Heart right ventricle (tissue), 16 donors: ENCODE data around the gene CYTH4. TPM values are rescaled to one million over a fixed set of nuclear protein-coding genes. Genes with fewer than 3 reads are reported as not detected.

Experiments used
- ATAC-seq, 8 donors: fragments of 200-7000 bp; cut with Tn5 transposase; one replicate each; pipeline ENCODE4 v1.9.1; 2020; ENCODE audit warnings: mild to moderate bottlenecking in 8 of 8, moderate library complexity in 8 of 8, moderate number of reproducible peaks in 1 of 8
- DNase-seq, 2 donors: peaks; one replicate each; pipeline ENCODE4 v3.0.0-alpha.2; 2020
- H3K27ac ChIP-seq, 10 donors: fragments of 200-600 bp; sonication (generic) in 2 of 10; one replicate each; pipeline versions ENCODE4 v1.5.0 to v1.8.0; 2020 to 2022; ENCODE audit warnings: mild to moderate bottlenecking in 3 of 10
- H3K27me3 ChIP-seq, 7 donors: fragments of 200-600 bp; one replicate each; pipeline ENCODE4 v1.8.0; 2021 to 2022; ENCODE audit warnings: mild to moderate bottlenecking in 2 of 7
- H3K36me3 ChIP-seq, 9 donors: fragments of 200-600 bp; sonication (generic) in 1 of 9; one replicate each; pipeline versions ENCODE4 v1.5.0 to v1.8.0; 2020 to 2022; ENCODE audit warnings: mild to moderate bottlenecking in 2 of 9
- H3K4me1 ChIP-seq, 9 donors: fragments of 200-600 bp; sonication (generic) in 1 of 9; one replicate each; pipeline versions ENCODE4 v1.5.0 to v1.8.0; 2020 to 2022; ENCODE audit warnings: mild to moderate bottlenecking in 4 of 9
- H3K4me3 ChIP-seq, 10 donors: fragments of 200-600 bp; sonication (generic) in 2 of 10; one replicate each; pipeline versions ENCODE4 v1.5.0 to v1.8.0; 2020 to 2022; ENCODE audit warnings: mild to moderate bottlenecking in 7 of 10, moderate library complexity in 2 of 10
- H3K9me3 ChIP-seq, 11 donors: fragments of 200-600 bp in 10 of 11; sonication (generic) in 2 of 11; one replicate each; pipeline versions ENCODE4 v1.5.0 to v1.8.0; 2013 to 2022; ENCODE audit warnings: mild to moderate bottlenecking in 2 of 11, control low read depth in 1 of 11, moderate library complexity in 1 of 11
- CTCF ChIP-seq, 9 donors: fragments of 200-600 bp; sonication (generic) in 2 of 9; IDR thresholded peaks; one replicate each; pipeline versions ENCODE4 v1.5.0 to v1.8.0; 2021 to 2022; ENCODE audit warnings: antibody characterized with exemption in 9 of 9, mild to moderate bottlenecking in 5 of 9, moderate library complexity in 1 of 9
- WGBS, 2 donors: extraction: QIAGEN DNeasy Blood & Tissue Kit; methylation state at CpG; one replicate each; pipeline ENCODE4 v1.1.7; 2013; ENCODE audit warnings: inconsistent platforms in 1 of 2; 5-methylcytosine and 5-hydroxymethylcytosine counted together
- intact Hi-C, 10 donors: fragments of 100-400 bp; cut with DNase I; formaldehyde crosslinking; loops; one replicate each; pipeline versions ENCODE4 v1.11.1 to v1.14.2; 2022
- polyA plus RNA-seq, 2 donors: library from polyadenylated mRNA; stranded (reverse); fragments of 200-250 nt; gene quantifications; one replicate each; pipeline ENCODE4 v1.2.3, GENCODE V29; 2013
- total RNA-seq, 10 donors: library from RNA; stranded (reverse); fragmentation: NEBNext Ultra II Directional in 3 of 10; extraction: Animal tissue kit (Norgen Biotek cat#: 25700) in 3 of 10; gene quantifications; one replicate each; pipeline versions ENCODE4 v1.2.1 to v1.2.4, GENCODE V29; 2021 to 2023
- donor health status: Arrhythmogenic right ventricular cardiomyopathy.
- donor health status: ischemic (EF 13 %, LVEDD 7.1; RV severe dilation, severe dysfunction).
- donor health status: healthy with polysubstance abuse.
- donor health status: DM: no; HTN: yes; CAD: no.
- donor health status: DM: no; HTN: no; CAD: no.
- donor health status: ischemic (EF 25% LVEDD 6.9; RV normal size, moderate dysfunction).
- donor health status: ischemic (EF 25% LVEDD 5.7; RV mildly dilated, moderate dysfunction).
- donor health status: healthy.
- donor health status: DM: yes; HTN: yes; CAD: no.
- donor health status: Ischemic cardiomyopathy.
- donor health status: ischemic (EF 35%, LVEDD 5.7; RV mildly dilated, moderate dysfunction).
- donor health status: nonischemic (EF 11% LVEDD 7.7; RV severe dilation, severe dysfunction).
- donor health status: DM: yes; HTN: yes; CAD: no.
- donor health status: PGD.
- donor health status: ischemic (EF 29% LVEDD 5.4; RV normal size, mild dysfunction).
- donor health status: nonischemic (EF 23%, LVEDD 6.1; RV moderate dilation, normal function).

CYTH4 gene
- total and polyA plus RNA-seq, 12 donors, result 1.8 to 29.3 (median 4.3) TPM

- TF ChIP-seq CTCF (IDR thresholded peaks at IDR 0.05), result no peak
- 89 to 92% methylated on average over 18 of the region's 18 CpGs for WGBS, 2 donors
- ATAC-seq (no peak), DNase-seq (no peak)
- Histone ChIP-seq H3K9me3 (no peaks in the 10 kb centered on the region), H3K4me3 (no peak overlapping the region), H3K27ac (peak overlapping the region in 5 of 10 donors; percentile 74 to 90 (median 84)), H3K27me3 (no peaks in the 10 kb centered on the region), H3K4me1 (peaks cover 5 to 92% (median 21%) of the 10 kb centered on the region in 9 donors), H3K36me3 (peaks cover 0 to 78% (median 0%) of the 10 kb centered on the region in 9 donors)
- intact Hi-C loops, result no loop called here
Observed at GRCh38 chr22:37308385-37309200, 26.3 kb downstream of the CYTH4 start.

DNA sequence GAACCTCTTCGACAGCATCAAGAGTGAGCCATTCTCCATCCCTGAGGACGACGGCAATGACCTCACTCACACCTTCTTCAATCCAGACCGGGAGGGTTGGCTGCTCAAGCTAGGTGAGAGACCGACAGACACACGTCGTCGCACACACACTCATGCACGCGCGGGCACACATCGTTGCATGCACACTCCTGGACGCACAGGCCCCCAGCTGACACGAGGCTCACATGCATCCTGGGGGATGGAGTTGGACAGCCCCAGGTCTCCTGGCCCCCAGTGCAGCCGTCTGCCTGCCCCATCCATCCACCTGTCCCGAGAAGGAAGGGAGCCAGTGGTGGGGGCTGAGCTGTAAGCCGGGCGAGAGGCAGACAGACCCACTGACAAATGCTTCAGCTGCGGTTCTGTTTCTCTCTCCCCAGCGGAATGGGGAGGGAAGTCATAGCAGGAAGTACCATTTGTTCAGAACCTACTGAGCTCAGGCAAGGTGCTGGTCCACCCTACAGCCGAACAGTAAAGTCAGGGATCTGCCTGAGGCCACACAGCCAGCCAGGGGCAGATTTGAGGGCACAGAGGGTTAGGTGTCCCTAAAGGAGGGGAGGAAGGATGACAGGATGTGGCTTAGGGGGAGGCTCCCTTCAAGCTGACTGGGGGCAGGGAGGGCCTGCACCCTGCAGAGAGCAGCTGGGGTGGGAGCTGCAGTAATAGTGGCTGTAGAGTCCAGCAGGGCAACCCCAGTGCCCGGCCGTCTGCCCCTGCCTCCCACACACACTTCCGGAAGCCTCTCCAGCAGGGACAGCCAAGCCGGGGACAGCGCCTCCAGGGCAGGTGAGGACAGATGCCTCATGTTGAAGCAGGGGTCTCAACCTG is 27.1 kb downstream of the CYTH4 start:
- 76 to 83% methylated on average over 26 of the region's 26 CpGs for WGBS, 2 donors
- intact Hi-C loops, result loop anchor here in 5 of 10 donors (5.0 to 10.0 kb wide), 5 partner anchors 42 to 905 kb away; partner anchors contain the start of genes CDC42EP1 (in 3 of the 5) and ELFN2 (in 2 of the 5)

DNA sequence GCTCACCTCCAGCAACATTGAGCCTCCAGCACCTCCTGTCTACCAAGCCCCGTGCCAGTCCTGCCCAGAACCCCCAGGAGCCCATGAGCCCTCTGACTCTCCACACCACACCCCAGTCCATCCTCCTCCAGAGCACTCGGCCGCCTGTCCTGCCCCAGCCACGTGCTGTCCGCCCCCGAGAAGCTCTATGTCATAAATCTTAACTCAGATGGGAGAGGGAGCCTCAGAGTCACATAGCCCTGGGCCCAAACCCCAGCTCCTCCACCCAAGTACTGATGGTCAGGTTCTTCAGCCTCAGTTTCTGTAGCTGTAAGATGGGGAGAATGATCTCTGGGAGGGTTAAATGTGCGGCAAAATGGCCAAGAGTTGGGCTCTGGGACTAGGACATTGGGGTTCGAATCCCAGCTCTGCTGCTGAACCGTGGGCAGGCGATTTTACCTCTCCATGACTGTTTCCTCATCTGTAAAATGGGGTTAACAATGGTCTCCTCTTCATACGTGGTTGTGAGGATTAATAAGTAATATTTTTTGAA is 27.8 kb downstream of the CYTH4 start:
- Histone ChIP-seq H3K9me3 (no peaks in the 10 kb centered on the region), H3K27ac (peak overlapping the region in 1 of 10 donors; percentile 80), H3K36me3 (peaks cover 0 to 75% (median 0%) of the 10 kb centered on the region in 9 donors), H3K4me1 (peaks cover 5 to 92% (median 26%) of the 10 kb centered on the region in 9 donors), H3K27me3 (peaks cover 0 to 5% (median 0%) of the 10 kb centered on the region in 7 donors), H3K4me3 (no peak overlapping the region)
- intact Hi-C loops, result loop anchor here in 5 of 10 donors (5.0 to 10.0 kb wide), 5 partner anchors 43 to 905 kb away; partner anchors contain the start of genes CDC42EP1 (in 3 of the 5) and ELFN2 (in 2 of the 5)
- WGBS, 2 donors, result 77% methylated on average over 11 of the region's 11 CpGs
- TF ChIP-seq CTCF (IDR thresholded peaks at IDR 0.05), result no peak
- DNase-seq, result no peak
- ATAC-seq, result no peak

More for the DNA sequence above, 27.1 kb downstream of the CYTH4 start:
- Histone ChIP-seq H3K4me3 (peak overlapping the region in 1 of 10 donors; percentile 3), H3K36me3 (peaks cover 0 to 78% (median 0%) of the 10 kb centered on the region in 9 donors), H3K27me3 (peaks cover 0 to 4% (median 0%) of the 10 kb centered on the region in 7 donors), H3K27ac (peak overlapping the region in 2 of 10 donors; percentile 40 to 80), H3K9me3 (no peaks in the 10 kb centered on the region), H3K4me1 (peaks cover 5 to 92% (median 23%) of the 10 kb centered on the region in 9 donors)
- ATAC-seq (no peak), DNase-seq (no peak)
- TF ChIP-seq CTCF (IDR thresholded peaks at IDR 0.05), result no peak
